Keratinocyte (primary cell): ENCODE measurements around the gene PDE1A.

Experiments used
- CTCF ChIP-seq, 3 experiments: IDR thresholded peaks in 1 of 3; conservative IDR thresholded peaks in 1 of 3; optimal IDR thresholded peaks in 1 of 3; 2 replicates in 2 of 3; 3 replicates in 1 of 3; pipeline versions ENCODE3 to v1.5.1; 2011; ENCODE audit warnings: low read length in 3 of 3, mild to moderate bottlenecking in 3 of 3, moderate library complexity in 2 of 3, control low read depth in 1 of 3, inconsistent platforms in 1 of 3; ENCODE audit not compliant: insufficient read depth in 2 of 3; ENCODE audit errors: extremely low read depth in 1 of 3
- EZH2 ChIP-seq: IDR thresholded peaks from one replicate; pipeline ENCODE4 v1.6.1; 2012; ENCODE audit warnings: inconsistent platforms, mild to moderate bottlenecking, low read length, moderate library complexity

GRCh38 chr2:182265718-182266117 lies 161.1 kb downstream of the PDE1A start:
- no peak for TF ChIP-seq CTCF (optimal IDR thresholded peaks at IDR 0.05 in 1 of 3, IDR thresholded peaks at IDR 0.05 in 1 of 3, conservative IDR thresholded peaks at IDR 0.05 in 1 of 3; ENCODE audit: extremely low read depth in 1 of 3, insufficient read depth in 2 of 3, low read length in 3 of 3)
- no peak for TF ChIP-seq EZH2
